Activated CD8-positive, alpha-beta memory T cell treated with anti-CD3 and anti-CD28 coated beads for 4 hours (primary cell): Measurements from ENCODE around the gene AMBN.

Experiments
- DNase-seq, 2 donors: peaks; one replicate each; pipeline ENCODE4 v3.0.0-alpha.2; 2020; ENCODE audit warnings: low read depth in 2 of 2

Gene AMBN, protein sequence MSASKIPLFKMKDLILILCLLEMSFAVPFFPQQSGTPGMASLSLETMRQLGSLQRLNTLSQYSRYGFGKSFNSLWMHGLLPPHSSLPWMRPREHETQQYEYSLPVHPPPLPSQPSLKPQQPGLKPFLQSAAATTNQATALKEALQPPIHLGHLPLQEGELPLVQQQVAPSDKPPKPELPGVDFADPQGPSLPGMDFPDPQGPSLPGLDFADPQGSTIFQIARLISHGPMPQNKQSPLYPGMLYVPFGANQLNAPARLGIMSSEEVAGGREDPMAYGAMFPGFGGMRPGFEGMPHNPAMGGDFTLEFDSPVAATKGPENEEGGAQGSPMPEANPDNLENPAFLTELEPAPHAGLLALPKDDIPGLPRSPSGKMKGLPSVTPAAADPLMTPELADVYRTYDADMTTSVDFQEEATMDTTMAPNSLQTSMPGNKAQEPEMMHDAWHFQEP

DNA sequence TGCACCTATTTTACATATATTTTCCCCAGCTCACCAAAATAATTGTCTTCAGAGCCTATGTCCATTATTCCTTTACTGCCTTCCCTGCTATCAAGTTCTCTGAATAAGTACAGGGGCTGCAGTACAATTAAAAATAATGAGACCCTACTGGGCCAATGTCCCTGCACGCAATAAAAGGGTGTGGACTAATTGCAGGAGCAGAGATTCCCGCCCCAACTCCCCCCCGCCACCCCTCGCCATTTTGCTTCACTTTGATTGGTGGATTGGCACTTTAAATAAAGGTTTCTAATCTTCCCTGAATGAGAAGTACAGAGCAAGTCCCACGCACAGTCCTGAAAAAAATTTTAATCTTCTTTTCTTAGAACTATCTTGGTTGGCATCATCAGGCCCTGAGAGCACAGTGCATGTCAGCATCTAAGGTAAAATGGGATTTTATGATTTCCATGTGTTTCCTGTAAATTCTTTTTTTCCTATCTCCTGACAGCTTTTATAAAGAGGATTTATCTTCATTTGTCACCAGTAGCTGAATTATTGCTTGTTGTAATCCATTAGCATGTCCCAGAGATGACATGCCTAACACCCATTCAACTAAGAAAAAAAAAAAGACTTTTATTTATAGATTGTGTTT is at the start of gene AMBN:
TSS of gene AMBN (plus strand) at position 302 of the 628 bp plus-strand sequence. CDS start at position 405, 103 bp downstream.
- no peak for DNase-seq

GRCh38 chr4:70544279-70544868 is 47.7 kb upstream of the AMBN start:
- no peak for DNase-seq

GRCh38 chr4:70556856-70557255 is 35.2 kb upstream of the AMBN start:
- no peak for DNase-seq

DNA sequence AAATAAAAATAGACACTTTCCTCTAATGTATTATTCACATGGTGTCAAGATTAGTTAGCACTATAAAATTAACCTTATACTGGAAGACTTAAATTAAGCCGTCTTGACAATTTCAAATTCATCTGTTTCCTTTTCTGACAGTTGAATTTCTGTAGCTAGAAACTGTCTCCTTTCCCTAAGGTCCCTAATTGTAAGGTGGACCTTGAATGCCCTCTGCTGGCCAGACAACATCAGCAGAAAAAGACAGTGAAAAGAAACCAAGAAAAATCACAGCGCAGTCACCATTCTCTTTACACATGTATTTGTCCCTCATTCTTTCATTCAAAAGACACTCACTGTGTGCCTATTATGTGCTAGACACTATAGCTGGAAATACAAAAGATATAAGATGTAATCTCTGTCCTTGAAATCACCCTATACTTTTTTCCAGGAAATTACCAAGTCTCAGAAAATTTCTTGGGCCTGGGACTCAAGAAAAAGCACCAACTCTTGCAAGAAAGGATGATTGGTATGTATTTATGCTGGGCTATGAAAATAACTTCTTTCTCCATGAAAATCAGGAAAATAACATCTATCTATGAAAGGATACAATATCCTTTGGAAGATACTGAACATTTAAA is 32.7 kb upstream of the AMBN start:
- DNase-seq: peak in 1 of 2 donors; percentile 2

DNA sequence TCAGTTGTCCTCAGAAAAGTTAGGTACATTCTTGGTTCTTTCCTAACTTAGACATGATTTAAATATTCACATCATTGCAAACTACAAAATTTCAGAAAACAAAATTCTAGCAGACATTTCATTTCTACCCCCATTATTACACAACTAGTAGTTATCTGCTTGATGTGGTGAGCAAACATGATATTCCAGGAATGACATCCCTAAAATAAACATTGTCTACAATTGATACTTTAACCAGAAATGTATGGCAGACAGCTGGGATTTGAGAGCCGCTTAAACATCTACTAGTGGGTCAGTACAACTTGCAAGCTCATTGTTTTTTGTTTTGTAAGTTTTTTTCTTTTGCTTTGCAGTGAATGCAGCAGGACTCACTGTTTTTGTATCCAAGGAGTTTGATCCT is 32.1 kb upstream of the AMBN start:
- DNase-seq: no peak

DNA sequence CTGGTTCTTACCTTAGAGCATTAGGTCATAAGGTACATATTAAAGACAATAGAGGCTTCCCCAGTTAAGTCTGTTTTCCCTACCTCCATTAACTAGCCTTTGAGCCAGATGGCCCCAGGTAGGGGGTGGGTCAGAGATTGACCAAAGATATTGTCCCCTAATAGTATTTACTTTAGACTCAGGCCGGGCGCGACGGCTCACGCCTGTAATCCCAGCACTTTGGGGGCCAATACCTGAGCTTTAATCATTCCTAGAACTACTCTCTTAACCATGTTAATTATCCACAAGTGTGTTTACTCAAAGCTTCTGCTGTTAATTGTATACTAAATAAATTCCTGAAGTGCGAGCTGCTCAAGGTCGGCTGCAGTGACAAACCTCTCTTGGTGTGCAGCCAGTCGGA is 28.0 kb upstream of the AMBN start:
- DNase-seq: no peak

DNA sequence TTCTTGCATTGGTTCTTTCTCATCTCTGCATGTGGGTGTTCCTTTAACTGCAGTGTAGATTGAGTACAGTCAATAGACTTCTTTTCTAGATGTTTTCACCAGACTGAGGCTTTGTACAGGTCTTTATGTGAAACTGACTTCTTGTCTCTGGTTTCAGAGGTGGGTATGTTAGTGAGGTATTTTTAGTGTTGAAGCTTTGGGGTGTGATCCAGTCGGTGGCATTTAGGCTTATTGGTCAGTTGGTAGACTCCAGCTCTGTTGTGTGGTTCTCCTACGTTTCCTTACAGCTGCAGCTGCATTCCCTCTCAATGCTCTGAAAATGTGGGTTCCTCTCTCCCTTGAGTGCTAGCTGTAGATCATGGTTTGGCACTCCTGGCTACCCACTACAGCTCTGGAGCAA is 21.3 kb upstream of the AMBN start:
- DNase-seq: no peak

DNA sequence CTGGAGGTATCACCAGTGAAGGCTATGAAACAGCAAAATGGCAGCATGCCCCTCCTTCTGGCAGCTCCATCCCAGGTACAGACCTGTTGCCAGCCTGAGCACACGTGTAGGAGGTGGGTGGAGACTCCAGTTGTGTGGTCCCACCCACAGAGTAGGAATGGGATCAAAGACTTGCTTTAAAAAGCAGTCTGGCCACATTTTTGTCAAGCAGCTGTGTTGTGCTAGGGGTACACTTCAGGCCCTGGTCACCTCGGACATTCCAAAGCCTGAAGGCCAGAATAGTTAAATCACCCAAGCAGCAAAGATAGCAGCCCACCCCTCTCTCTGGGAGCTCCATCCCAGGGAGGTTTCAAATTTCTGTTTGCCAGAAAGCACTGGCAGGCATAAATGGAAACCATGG is 20.3 kb upstream of the AMBN start:
- no peak for DNase-seq

DNA sequence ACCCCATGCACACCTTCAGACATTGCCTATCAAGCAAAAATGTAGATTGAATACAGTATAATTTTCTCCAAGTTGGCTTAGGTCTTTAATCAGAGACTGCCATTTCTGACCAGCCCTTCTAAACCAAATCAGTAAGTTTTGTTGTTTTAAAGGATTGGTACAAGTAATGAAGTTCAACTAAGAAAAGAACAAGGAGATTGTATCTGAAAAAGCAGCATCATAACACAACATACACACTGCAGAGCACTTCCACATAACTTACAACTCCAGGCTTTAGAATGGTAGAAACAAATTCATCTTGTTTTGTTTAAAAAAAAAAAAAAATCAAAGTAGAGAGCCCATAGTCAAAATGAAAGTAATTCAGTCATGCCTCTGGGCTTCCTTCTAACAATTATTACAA is 16.1 kb upstream of the AMBN start:
- no peak for DNase-seq

GRCh38 chr4:70577220-70577927 is 14.7 kb upstream of the AMBN start:
- DNase-seq: no peak

- no peak for DNase-seq
Observed at GRCh38 chr4:70581980-70582379, 10.1 kb upstream of the AMBN start.

GRCh38 chr4:70583952-70584834 is 7.9 kb upstream of the AMBN start:
- DNase-seq: no peak

DNA sequence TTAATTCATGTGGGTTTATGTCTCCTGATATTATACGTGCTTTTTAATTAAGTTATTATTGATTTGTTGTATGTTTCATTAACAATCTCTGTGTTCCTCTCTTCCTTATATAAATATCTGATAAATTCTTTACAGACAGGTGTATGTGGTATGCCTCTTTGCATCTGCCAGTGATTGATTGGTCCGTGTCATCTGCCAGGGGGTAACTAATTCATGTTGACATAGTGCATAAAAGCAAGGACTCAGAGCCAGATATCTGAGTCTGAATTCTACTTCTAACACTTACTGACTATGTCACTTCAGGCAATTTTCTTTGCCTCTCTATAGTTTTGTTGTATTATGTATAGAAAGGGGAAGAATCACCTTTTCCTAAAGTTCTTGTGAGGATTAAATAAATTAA is 5.2 kb upstream of the AMBN start:
- DNase-seq: no peak

DNA sequence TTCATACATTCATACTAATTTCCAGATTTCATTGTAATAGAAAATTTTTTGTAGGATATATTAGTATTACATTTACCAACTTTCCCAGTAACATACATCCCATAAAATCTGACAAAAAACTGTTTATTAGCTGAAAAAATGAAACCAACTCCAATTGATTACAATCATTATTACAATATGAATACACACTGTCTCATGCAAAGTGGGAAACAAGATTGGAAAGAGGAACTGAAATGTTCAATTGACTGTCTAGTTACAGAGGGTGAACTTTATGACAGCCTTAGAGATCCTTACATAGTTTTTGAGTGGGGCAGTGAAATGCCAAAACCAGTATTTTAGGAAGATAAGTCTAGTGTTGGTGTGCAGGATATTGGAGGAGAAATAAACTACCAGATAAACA is 2.3 kb upstream of the AMBN start:
- no peak for DNase-seq

DNA sequence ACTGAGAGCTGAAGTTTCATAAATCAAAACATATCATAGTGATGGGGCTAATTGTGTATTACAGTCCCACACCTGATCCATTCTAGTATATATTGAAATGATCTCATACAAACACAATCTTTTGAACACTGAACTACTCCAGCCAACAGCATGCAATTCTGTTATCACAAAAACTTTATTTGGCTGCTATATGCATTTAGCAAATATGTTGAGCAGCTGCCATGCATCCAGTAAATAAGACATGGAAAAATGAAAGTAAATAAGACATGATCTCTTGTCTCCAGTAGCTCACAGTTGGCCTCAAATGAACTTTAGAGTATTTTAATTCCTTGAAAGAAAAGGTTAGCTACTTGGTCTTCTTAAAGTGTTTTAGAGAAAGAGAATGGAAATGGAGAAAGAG is 2.1 kb downstream of the AMBN start:
- DNase-seq: no peak

DNA sequence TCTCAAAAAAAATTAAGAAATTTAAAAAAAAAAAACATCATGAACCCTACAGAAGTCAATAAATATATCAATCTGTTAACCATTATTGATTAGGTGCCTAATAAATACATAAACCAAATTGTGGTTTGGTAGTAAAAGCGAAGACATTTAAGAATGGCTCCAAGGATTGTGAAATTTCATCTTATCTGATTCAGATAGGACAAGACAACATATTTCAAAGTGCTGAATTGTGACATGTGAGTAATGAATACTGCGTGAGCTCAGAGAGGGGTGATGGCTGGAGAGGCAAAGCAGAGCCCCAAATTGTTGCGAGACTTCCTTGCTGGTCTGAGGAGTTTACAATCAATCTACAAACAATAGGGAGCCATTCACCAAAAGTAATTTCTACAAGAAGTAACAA is 8.2 kb downstream of the AMBN start:
- DNase-seq: no peak

GRCh38 chr4:70600977-70601376 is 8.9 kb downstream of the AMBN start:
- no peak for DNase-seq

DNA sequence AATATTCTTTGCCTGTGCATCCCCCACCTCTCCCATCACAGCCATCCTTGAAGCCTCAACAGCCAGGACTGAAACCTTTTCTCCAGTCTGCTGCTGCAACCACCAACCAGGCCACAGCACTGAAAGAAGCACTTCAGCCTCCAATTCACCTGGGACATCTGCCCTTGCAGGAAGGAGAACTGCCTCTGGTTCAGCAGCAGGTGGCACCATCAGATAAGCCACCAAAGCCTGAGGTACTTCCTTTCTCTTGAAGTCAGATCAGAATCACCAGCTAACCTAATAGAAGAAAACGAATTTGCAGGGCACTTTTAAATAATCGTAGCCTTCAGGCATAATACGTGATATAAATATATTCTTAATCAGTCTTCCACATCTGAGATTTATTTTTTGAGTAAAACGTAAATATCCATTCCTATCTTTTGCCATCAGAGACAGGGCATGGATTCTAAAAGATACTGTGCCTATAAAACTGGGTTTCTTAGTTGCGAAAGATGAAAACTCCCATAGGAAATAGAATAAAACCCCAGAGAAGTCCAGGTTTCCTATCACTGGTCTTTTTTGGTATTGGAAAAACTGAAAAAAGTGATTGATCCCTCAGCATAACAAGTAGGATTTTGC is 9.5 kb downstream of the AMBN start:
- peak; percentile 14 to 47 for DNase-seq

GRCh38 chr4:70603856-70604255 is 11.8 kb downstream of the AMBN start:
- no peak for DNase-seq

- DNase-seq: no peak
Observed at GRCh38 chr4:70606459-70606858, 14.4 kb downstream of the AMBN start.
